ENCODE measurements around the gene SPHK2. TPM values are rescaled to one million over a fixed set of nuclear protein-coding genes. Genes with fewer than 3 reads are reported as not detected.

The SPHK2 gene, protein sequence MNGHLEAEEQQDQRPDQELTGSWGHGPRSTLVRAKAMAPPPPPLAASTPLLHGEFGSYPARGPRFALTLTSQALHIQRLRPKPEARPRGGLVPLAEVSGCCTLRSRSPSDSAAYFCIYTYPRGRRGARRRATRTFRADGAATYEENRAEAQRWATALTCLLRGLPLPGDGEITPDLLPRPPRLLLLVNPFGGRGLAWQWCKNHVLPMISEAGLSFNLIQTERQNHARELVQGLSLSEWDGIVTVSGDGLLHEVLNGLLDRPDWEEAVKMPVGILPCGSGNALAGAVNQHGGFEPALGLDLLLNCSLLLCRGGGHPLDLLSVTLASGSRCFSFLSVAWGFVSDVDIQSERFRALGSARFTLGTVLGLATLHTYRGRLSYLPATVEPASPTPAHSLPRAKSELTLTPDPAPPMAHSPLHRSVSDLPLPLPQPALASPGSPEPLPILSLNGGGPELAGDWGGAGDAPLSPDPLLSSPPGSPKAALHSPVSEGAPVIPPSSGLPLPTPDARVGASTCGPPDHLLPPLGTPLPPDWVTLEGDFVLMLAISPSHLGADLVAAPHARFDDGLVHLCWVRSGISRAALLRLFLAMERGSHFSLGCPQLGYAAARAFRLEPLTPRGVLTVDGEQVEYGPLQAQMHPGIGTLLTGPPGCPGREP
- total RNA-seq = 100 to 1,000 TPM in 1 of 4 donors, 10 to 100 TPM in 3; 41.8 to 185 (median 68.7) TPM

DNA sequence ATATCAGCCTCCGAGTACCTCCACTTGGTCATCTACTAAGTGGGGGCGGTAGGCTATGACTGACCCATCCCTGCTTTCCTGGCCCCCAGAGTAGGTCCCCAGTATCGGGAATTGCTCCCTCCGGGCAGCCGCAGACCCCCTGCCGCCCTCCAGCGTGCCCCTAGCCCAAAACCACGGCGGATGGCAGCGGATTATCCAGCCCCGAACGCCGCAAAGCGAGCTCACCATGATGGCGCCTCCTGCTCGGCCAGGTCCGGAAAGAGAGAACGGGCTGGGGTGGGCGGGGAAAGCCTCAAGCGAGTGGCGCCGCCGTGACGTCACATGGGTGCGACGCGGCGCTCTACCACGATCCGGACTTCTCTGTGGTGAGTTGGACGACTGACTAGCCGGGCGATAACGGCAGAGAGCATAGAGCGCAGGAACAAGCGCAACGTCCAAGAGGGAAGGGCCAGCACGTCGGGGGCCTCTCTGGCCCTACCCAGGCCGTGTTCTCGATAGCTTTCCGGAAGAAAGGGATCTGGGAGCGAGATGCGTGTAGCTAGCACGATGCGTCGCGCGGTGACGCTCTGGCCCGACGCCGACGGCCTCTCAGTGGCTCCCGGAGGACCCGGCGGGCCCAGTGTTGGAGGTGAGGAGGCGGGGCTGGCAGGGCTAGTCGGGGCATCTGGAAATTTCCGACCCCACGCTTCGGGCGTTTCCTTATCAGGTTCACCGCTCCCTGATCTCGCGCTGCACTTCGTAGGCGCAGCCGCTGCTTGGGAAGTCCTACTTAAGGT, at the start of gene SPHK2, which contains the start of gene RPL18:
Gene SPHK2 (plus strand): TSS at position 591 of the 776 bp plus-strand sequence. CDS start 1,009 bp downstream, outside the sequence.
Gene RPL18 (minus strand): TSS at position 263 of the 776 bp plus-strand sequence. CDS start 35 bp downstream, at position 228.
- Histone ChIP-seq H3K27me3 (no peaks in the 10 kb centered on the region), H3K27ac (peak within 1 kb of the TSS; percentile 90 to 97 (median 94)), H3K4me3 (peak within 1 kb of the TSS; percentile 56 to 90 (median 68)), H3K9me3 (no peaks in the 10 kb centered on the region), H3K4me1 (peaks cover 31 to 55% (median 49%) of the 10 kb centered on the region in 4 donors), H3K36me3 (peaks cover 0 to 19% (median 6%) of the 10 kb centered on the region in 4 donors)
- WGBS, 2 donors (ENCODE audit: low coverage in 1 of 2) = 0% methylated on average over 15 to 39 of the region's 69 CpGs
- peak; percentile 98 for DNase-seq
- intact Hi-C loops (cut with DNase I; ENCODE audit: low total_unique reads) (no loop called here), in situ Hi-C loops (cut with MboI; ENCODE audit: low pct_ligation_motif_present in 1 of 4, low pct_unique_long_range_greater_than_20kb in 1 of 4, low sequenced_read_pairs in 3 of 4) (no loop called here)
- TF ChIP-seq EP300 (IDR thresholded peaks at IDR 0.05; ENCODE audit: low read depth) = peak; percentile 49
- TF ChIP-seq POLR2A (IDR thresholded peaks at IDR 0.05) = peak; percentile 96
- peak; percentile 96 to 98 (median 97) for TF ChIP-seq POLR2AphosphoS5 (IDR thresholded peaks at IDR 0.05)
- TF ChIP-seq, protein P1, sequence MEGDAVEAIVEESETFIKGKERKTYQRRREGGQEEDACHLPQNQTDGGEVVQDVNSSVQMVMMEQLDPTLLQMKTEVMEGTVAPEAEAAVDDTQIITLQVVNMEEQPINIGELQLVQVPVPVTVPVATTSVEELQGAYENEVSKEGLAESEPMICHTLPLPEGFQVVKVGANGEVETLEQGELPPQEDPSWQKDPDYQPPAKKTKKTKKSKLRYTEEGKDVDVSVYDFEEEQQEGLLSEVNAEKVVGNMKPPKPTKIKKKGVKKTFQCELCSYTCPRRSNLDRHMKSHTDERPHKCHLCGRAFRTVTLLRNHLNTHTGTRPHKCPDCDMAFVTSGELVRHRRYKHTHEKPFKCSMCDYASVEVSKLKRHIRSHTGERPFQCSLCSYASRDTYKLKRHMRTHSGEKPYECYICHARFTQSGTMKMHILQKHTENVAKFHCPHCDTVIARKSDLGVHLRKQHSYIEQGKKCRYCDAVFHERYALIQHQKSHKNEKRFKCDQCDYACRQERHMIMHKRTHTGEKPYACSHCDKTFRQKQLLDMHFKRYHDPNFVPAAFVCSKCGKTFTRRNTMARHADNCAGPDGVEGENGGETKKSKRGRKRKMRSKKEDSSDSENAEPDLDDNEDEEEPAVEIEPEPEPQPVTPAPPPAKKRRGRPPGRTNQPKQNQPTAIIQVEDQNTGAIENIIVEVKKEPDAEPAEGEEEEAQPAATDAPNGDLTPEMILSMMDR (IDR thresholded peaks at IDR 0.05) = peak in 1 of 5 experiments; percentile 13

DNA sequence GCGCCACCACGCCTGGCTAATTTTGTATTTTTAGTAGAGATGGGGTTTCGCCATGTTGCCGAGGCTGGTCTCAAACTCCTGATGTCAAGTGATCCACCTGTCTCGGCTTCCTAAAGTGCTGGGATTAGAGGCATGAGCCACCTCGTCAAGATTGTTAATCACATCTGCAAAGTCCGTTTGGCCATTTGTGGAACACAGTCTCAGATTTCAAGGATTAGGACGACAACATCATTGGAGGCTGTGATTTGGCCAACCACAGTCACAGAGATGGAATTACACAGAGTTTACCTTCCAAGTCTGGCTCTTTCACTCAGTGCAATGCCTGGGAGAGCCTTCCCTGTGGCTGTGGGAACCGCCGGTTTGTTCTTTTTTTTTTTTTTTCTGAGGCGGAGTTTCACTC, 49.5 kb upstream of the SPHK2 start:
- no peak for DNase-seq
- no peaks in the 10 kb centered on the region for H3K36me3 ChIP-seq
- H3K4me1 ChIP-seq = peaks cover 5 to 13% (median 9%) of the 10 kb centered on the region in 4 donors
- TF ChIP-seq, protein P1 (IDR thresholded peaks at IDR 0.05) = no peak
- no peak for TF ChIP-seq EP300 (IDR thresholded peaks at IDR 0.05; ENCODE audit: low read depth)
- TF ChIP-seq POLR2AphosphoS5 (IDR thresholded peaks at IDR 0.05) = no peak
- TF ChIP-seq POLR2A (IDR thresholded peaks at IDR 0.05) = no peak
- H3K9me3 ChIP-seq = no peaks in the 10 kb centered on the region
- in situ Hi-C loops (cut with MboI; ENCODE audit: low pct_ligation_motif_present in 1 of 4, low pct_unique_long_range_greater_than_20kb in 1 of 4, low sequenced_read_pairs in 3 of 4) (no loop called here), intact Hi-C loops (cut with DNase I; ENCODE audit: low total_unique reads) (no loop called here)
- H3K4me3 ChIP-seq = no peak overlapping the region
- 71 to 84% methylated on average over 8 to 11 of the region's 11 CpGs for WGBS, 2 donors (ENCODE audit: low coverage in 1 of 2)
- no peak overlapping the region for H3K27ac ChIP-seq
- peaks cover 4% of the 10 kb centered on the region for H3K27me3 ChIP-seq

DNA sequence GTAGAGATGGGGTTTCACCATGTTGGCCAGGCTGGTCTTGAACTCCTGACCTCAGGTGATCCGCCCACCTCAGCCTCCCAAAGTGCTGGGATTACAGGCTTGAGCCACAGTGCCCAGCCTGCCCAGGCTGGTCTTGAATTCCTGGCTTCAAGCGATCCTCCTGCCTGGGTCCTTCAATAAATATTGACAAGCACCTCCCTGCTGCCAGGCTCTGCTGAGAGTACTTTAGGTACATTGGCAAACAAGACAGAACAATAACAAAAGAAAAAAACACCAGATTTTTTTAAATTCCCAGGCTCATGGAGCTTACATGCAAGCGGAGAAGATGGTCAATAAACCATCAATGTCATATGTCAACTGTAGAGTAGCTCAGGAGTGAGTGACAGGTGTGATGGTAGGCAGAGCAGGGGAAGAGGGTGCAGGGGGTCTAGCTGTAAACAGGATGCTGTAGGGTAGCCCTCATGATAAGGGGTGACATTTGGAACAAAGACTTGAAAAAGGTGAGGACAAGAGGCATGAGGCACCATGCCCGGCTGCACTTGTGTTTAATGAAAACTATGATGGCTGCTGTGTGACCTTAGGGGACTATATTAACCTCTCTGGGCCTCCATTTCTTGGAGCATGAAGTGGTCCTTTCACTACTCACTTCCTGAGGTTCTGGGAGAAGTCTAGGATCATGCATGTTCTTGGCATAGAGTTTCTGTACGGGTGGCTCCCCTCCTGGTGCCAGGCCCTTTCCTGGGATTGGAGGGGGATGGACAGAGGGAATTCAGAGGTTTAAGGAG, 47.7 kb upstream of the SPHK2 start:
- Histone ChIP-seq H3K27me3 (peaks cover 4% of the 10 kb centered on the region), H3K36me3 (no peaks in the 10 kb centered on the region), H3K27ac (no peak overlapping the region), H3K9me3 (no peaks in the 10 kb centered on the region), H3K4me1 (peaks cover 5 to 13% (median 9%) of the 10 kb centered on the region in 4 donors), H3K4me3 (no peak overlapping the region)
- intact Hi-C loops (cut with DNase I; ENCODE audit: low total_unique reads) = no loop called here
- in situ Hi-C loops (cut with MboI; ENCODE audit: low pct_ligation_motif_present in 1 of 4, low pct_unique_long_range_greater_than_20kb in 1 of 4, low sequenced_read_pairs in 3 of 4) = no loop called here
- no peak for DNase-seq
- TF ChIP-seq EP300 (IDR thresholded peaks at IDR 0.05; ENCODE audit: low read depth) (no peak), POLR2AphosphoS5 (IDR thresholded peaks at IDR 0.05) (no peak), POLR2A (IDR thresholded peaks at IDR 0.05) (no peak)
- TF ChIP-seq, protein P1 (IDR thresholded peaks at IDR 0.05) = no peak
- 46 to 67% methylated on average over 1 to 5 of the region's 5 CpGs for WGBS, 2 donors (ENCODE audit: low coverage in 1 of 2)

All from transverse colon (tissue), 4 donors.